HepG2 (cell line): ENCODE data around the gene GLCE. TPM values are rescaled to one million over a fixed set of nuclear protein-coding genes. Genes with fewer than 3 reads are reported as not detected.

Source experiments
- ATAC-seq: fragments of 200-7000 bp; cut with Tn5 transposase; 3 replicates; pipeline ENCODE4 v1.9.1; 2020; ENCODE audit warnings: mild to moderate bottlenecking, moderate library complexity
- BruUV-seq: library from RNA; stranded (reverse); fragments of 400-500 nt; replicated peaks from 2 replicates; lab custom pipeline; 2021; lab: Mats Ljungman, UMichigan
- CTCF ChIA-PET: fragments of 300-600 bp; formaldehyde crosslinking; extraction: SDS; loops from one replicate; lab custom pipeline; 2021; ENCODE audit warnings: low total read pairs, inconsistent platforms, low intra/inter-chr PET ratio; lab: Yijun Ruan, JAX
- POLR2A ChIA-PET: fragments of 350-600 bp; sonication (Branson Sonifier 250); formaldehyde crosslinking; loops from one replicate; lab custom pipeline; 2020; ENCODE audit warnings: antibody characterized with exemption, inconsistent platforms; lab: Yijun Ruan, JAX
- DNase-seq: peaks from one replicate; pipeline ENCODE4 v3.0.0-alpha.2; 2015; ENCODE audit warnings: low spot score
- FAIRE-seq: peaks from 3 replicates; lab custom pipeline; 2011; peaks lifted over from hg19 to GRCh38; lab: Jason Lieb, UNC
- H2AFZ ChIP-seq: one replicate; pipeline ENCODE4 v1.6.1; 2011; ENCODE audit warnings: low read length, inconsistent platforms
- H3K27ac ChIP-seq: fragments of 300-600 bp; 3 replicates; pipeline ENCODE4 v1.8.0; 2011; ENCODE audit warnings: mixed run types, mild to moderate bottlenecking, mixed read lengths, low read length, inconsistent platforms; ENCODE audit not compliant: insufficient read depth; ENCODE audit errors: extremely low read length
- H3K27me3 ChIP-seq, 2 experiments: fragments of 200-600 bp in 1 of 2; 2 replicates in 1 of 2; 3 replicates in 1 of 2; pipeline versions ENCODE4 v1.6.0 to v1.8.0; 2011; ENCODE audit warnings: low read length in 2 of 2, mild to moderate bottlenecking in 2 of 2, moderate library complexity in 2 of 2, inconsistent platforms in 1 of 2; ENCODE audit not compliant: insufficient read depth in 2 of 2, control insufficient read depth in 1 of 2
- H3K36me3 ChIP-seq, 2 experiments: fragments of 200-600 bp in 1 of 2; replicated peaks in 1 of 2; 2 replicates in 1 of 2; 3 replicates in 1 of 2; pipeline versions ENCODE4 v1.5.1 to v1.8.0; 2011; ENCODE audit warnings: low read length in 2 of 2, inconsistent platforms in 1 of 2; ENCODE audit not compliant: insufficient read depth in 2 of 2, control insufficient read depth in 1 of 2
- H3K4me1 ChIP-seq: 2 replicates; pipeline ENCODE4 v1.5.1; 2012; ENCODE audit warnings: low read length, inconsistent platforms; ENCODE audit not compliant: insufficient read depth
- H3K4me2 ChIP-seq: 2 replicates; pipeline ENCODE4 v1.6.0; 2011; ENCODE audit warnings: low read depth, low read length, inconsistent platforms
- H3K4me3 ChIP-seq, 3 experiments: fragments of 200-600 bp in 1 of 3; sonication (generic), shearing (Covaris generic) in 1 of 3; replicated peaks in 1 of 3; 2 replicates each; pipeline ENCODE4 v1.5.1; 2011 to 2016; ENCODE audit warnings: low read length in 3 of 3, inconsistent platforms in 2 of 3, low read depth in 2 of 3, mild to moderate bottlenecking in 2 of 3, control low read depth in 1 of 3, mixed read lengths in 1 of 3; ENCODE audit not compliant: insufficient read depth in 1 of 3
- H3K79me2 ChIP-seq: one replicate; pipeline ENCODE4 v1.6.1; 2011; ENCODE audit warnings: low read length, inconsistent platforms; ENCODE audit not compliant: insufficient read depth
- H3K9ac ChIP-seq: 2 replicates; pipeline ENCODE4 v1.6.0; 2011; ENCODE audit warnings: mild to moderate bottlenecking, low read depth, low read length, inconsistent platforms; ENCODE audit not compliant: insufficient read depth
- H3K9me3 ChIP-seq: 2 replicates; pipeline ENCODE4 v1.5.1; 2012; ENCODE audit warnings: mild to moderate bottlenecking, low read length
- H4K20me1 ChIP-seq: 2 replicates; pipeline ENCODE4 v1.6.0; 2011; ENCODE audit warnings: inconsistent platforms, mild to moderate bottlenecking, low read length, moderate library complexity; ENCODE audit not compliant: insufficient read depth
- AHR ChIP-seq: IDR thresholded peaks from 2 replicates; pipeline ENCODE4 v1.6.1; 2018; ENCODE audit warnings: missing genetic modification reagents, missing compliant biosample characterization
- DMTF1 ChIP-seq: sonication (generic); formaldehyde crosslinking; IDR thresholded peaks from 2 replicates; pipeline ENCODE4 v1.4.0; 2020; ENCODE audit warnings: mild to moderate bottlenecking, missing genetic modification reagents
- FOXA3 ChIP-seq: IDR thresholded peaks from 2 replicates; pipeline ENCODE4 v1.6.1; 2016; ENCODE audit warnings: missing genetic modification reagents, missing compliant biosample characterization
- GLI4 ChIP-seq: sonication (generic); formaldehyde crosslinking; IDR thresholded peaks from 2 replicates; pipeline ENCODE4 v1.5.1; 2020; ENCODE audit warnings: missing genetic modification reagents, mild to moderate bottlenecking, moderate library complexity, borderline replicate concordance
- IRX3 ChIP-seq: sonication (generic); formaldehyde crosslinking; IDR thresholded peaks from 2 replicates; pipeline ENCODE4 v1.8.1; 2023; ENCODE audit warnings: mild to moderate bottlenecking, low read depth, missing genetic modification reagents, borderline replicate concordance
- PHF8 ChIP-seq: sonication (generic); formaldehyde crosslinking; IDR thresholded peaks from 2 replicates; pipeline ENCODE4 v1.5.0; 2020; ENCODE audit warnings: missing genetic modification reagents
- ZBTB40 ChIP-seq, 2 experiments: fragments of 450-650 bp in 1 of 2; sonication (generic) in 1 of 2; formaldehyde crosslinking in 1 of 2; IDR thresholded peaks; 2 replicates each; pipeline versions ENCODE4 v1.6.1 to v1.8.0; 2016 to 2022; ENCODE audit warnings: antibody characterized with exemption in 1 of 2, mild to moderate bottlenecking in 1 of 2, missing genetic modification reagents in 1 of 2
- ZFP90 ChIP-seq: sonication (generic); formaldehyde crosslinking; IDR thresholded peaks from 2 replicates; pipeline ENCODE4 v1.8.0; 2022; ENCODE audit warnings: missing genetic modification reagents, mild to moderate bottlenecking, inconsistent platforms, borderline replicate concordance
- ZNF224 ChIP-seq: sonication (generic); formaldehyde crosslinking; IDR thresholded peaks from 2 replicates; pipeline ENCODE4 v1.5.0; 2020; ENCODE audit warnings: mild to moderate bottlenecking, missing genetic modification reagents
- WGBS: methylation state at CpG from one replicate; pipeline ENCODE4 v1.1.6; 2017; ENCODE audit warnings: low lambda C conversion rate; 5-methylcytosine and 5-hydroxymethylcytosine counted together
- in situ Hi-C: cut with HindIII; loops from 2 replicates; pipeline ENCODE4 v1.10.0; 2017; ENCODE audit warnings: low pct_unique_long_range_greater_than_20kb; ENCODE audit not compliant: extremely low pct_ligation_motif_present
- intact Hi-C: fragments of 100-400 bp; cut with micrococcal nuclease; formaldehyde crosslinking; loops from one replicate; pipeline ENCODE4 v1.10.0; 2022; ENCODE audit not compliant: unreplicated experiment
- polyA plus RNA-seq, 8 experiments: library from polyadenylated mRNA; depleted of rRNA in 3 of 8; stranded (reverse) in 7 of 8; unstranded in 1 of 8; fragments of >200 nt; fragmentation: Illumina TruSeq in 4 of 8; extraction: Trizol in 4 of 8; gene quantifications; 2 replicates each; pipeline versions ENCODE4 v1.2.1 to v1.2.3, GENCODE V29; 2011 to 2016; ENCODE audit warnings: low read depth in 4 of 8, missing spikeins in 1 of 8, mixed read lengths in 1 of 8; ENCODE audit not compliant: insufficient read depth in 1 of 8
- total RNA-seq, 5 experiments: library from RNA; depleted of rRNA; stranded (reverse); fragments of >200 nt; fragmentation: Illumina TruSeq; extraction: Trizol; gene quantifications; 2 replicates each; pipeline ENCODE4 v1.2.3, GENCODE V29; 2016; ENCODE audit warnings: low read depth in 1 of 5

The GLCE gene
- total and polyA plus RNA-seq, 2 of the 13 experiments (the other 11 are each of a cell fraction or from before 2014, with no cell fraction given), result 12.9 to 23.4 TPM

- TF ChIP-seq ZBTB40 (IDR thresholded peaks at IDR 0.05) (0 out of 2 replicates have a peak, but pooled peaks have one; percentile 20), ZBTB40 (CRISPR knock-in tag; IDR thresholded peaks at IDR 0.05) (peak; percentile 97)
These were observed 26.4 kb upstream of the GLCE start (continued) for GRCh38 chr15:69133862-69134519.

- Histone ChIP-seq H4K20me1 (no peaks in the 10 kb centered on the region), H3K4me3 (no peak overlapping the region), H3K27ac (no peak overlapping the region), H3K27me3 (0 out of 5 replicates have a peak, but pooled peaks cover 0 to 11% of the 10 kb centered on the region in 2 experiments), H3K4me1 (peaks cover 40% of the 10 kb centered on the region), H3K79me2 (no peaks in the 10 kb centered on the region), H3K4me2 (no peak overlapping the region), H2AFZ (no peak overlapping the region), H3K9me3 (no peaks in the 10 kb centered on the region), H3K36me3 (no peaks in the 10 kb centered on the region), H3K9ac (no peak overlapping the region)
- no peak for ATAC-seq
- intact Hi-C loops (no loop called here), in situ Hi-C loops (no loop called here)
- BruUV-seq, result no TSS peak
- ChIA-PET CTCF (no interaction called here), POLR2A (no interaction called here)
- 17% methylated on average over 2 of the region's 2 CpGs for WGBS
- no peak for DNase-seq
- no peak for FAIRE-seq
- TF ChIP-seq IRX3 (no peak), DMTF1 (CRISPR knock-in tag) (no peak), FOXA3 (no peak), GLI4 (CRISPR knock-in tag) (no peak), ZFP90 (CRISPR knock-in tag) (no peak), PHF8 (no peak), AHR (CRISPR knock-in tag) (no peak), ZNF224 (CRISPR knock-in tag) (no peak)
These were observed 25.6 kb upstream of the GLCE start for GRCh38 chr15:69134791-69135190.
